Measurements from ENCODE around the gene USP34.
"Not testable (repeated sequence)": the region's sequence is repeated elsewhere in the genome, so short reads cannot be mapped to it uniquely, and the experiment has no call there.

The USP34 gene

DNA sequence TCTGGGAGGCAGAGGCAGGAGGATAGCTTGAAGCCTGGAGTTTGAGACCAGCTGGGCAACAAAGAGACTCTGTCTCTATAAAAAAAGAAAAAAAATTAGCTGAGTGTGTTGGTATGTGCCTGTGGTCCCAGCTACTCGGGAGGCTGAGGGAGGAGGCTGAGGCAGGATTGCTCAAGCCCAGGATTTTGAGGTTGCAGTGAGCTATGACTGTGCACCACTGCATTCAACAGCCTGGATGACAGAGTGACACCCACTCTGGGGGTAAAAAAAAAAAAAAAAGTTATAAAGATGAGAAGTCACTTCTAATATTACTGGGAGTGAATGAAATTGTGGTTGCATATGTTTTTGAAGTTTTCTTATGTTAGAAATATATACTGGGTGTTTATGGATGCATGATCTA lies 237.3 kb downstream of the USP34 start:
- DNase-seq = no peak

DNA sequence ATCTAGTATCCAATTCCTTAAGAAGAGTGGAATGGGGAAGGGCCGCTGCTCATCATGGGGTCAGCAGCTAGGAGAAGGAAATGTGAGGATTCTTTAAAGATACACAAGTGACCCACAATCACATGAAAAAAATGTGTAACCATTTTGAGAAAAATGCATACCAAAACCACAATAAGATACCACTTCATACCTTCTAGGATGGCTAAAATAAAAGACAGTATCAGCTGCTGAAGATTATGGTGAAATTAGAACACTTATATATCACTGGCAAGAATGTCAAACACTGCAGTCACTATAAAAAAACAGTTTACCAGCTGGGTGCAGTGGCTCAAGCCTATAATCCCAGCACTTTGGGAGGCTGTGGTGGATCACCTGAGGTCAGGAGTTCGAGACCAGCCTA lies 241.0 kb downstream of the USP34 start:
- no peak for DNase-seq

GRCh38 chr2:61222567-61222966 lies 248.3 kb downstream of the USP34 start:
- no peak for DNase-seq

- no peak for DNase-seq
These were observed 249.1 kb downstream of the USP34 start for GRCh38 chr2:61221819-61222218.

DNA sequence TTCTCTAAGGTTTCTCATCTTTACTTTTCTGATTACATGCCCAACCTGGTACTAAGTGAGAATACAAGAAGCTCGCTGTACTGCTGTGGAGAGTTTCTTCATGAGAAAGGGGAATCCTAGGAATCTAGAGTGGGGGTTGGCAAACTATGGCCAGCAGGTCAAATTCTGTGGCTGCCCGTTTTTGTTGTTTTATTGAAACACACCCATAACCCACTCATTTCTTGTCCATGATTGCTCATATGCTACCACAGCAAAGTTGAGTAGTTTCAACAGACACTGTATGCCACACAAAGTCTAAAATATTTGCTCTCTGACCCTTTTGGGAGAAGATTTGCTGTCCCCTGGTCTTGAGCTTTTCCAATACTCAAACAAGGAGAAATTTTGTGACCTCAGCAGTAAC lies 250.1 kb downstream of the USP34 start:
- no peak for DNase-seq

DNA sequence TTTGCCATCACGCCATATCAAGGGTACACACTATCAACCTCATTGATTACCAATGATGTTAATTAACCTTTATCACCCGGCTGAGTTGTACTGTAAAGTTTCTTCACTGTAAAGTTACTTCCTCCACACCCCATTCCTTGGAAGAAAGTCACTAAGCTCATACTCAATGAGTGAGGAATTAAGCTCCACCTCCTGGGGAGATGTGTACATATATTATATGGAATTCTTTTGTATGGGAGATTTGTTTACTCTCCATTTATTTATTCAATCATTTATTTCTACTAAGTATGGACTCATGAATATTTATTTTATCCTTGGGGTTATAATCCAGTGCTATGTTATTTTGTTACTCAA lies 252.1 kb downstream of the USP34 start:
- DNase-seq = no peak

DNA sequence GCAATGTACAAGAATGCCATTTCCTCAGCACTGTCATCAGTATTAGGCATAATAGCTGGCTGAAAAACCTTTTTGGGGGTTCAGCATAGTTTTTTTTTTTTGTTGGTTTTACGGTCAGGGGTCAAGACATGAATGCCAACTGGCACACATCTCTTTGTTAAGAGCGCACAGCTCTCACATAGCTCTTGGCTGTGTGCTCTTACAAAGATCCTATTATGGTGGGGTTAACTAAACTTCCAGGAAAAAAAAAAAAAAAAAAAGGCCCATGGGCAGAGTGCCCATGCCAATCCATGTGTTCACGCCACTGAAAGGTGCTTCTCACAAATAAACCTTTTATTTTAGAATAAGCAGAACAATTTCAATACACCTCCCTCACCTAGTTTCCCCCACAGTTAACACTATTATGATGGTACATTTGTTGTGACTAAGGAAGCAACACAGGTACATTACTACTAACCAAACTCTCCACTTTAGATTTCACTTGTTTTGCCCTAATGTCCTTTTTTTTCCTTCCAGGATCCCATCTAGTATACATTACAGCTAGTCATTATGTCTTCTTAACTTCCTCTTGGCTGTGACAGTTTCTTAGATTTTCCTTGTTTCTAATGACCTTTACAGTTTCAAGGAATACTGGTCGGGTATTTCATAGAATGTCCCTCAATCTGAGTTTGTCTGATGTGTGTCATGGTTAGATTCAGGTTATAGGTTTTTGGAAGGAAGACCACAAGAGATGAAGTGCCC lies 252.6 kb downstream of the USP34 start:
- DNase-seq = no peak

- no peak for DNase-seq
These were observed 256.7 kb downstream of the USP34 start for GRCh38 chr2:61214171-61214570.

GRCh38 chr2:61210332-61210981 lies 260.4 kb downstream of the USP34 start:
- DNase-seq = no peak

- DNase-seq = no peak
These were observed 265.8 kb downstream of the USP34 start for GRCh38 chr2:61205132-61205531.

DNA sequence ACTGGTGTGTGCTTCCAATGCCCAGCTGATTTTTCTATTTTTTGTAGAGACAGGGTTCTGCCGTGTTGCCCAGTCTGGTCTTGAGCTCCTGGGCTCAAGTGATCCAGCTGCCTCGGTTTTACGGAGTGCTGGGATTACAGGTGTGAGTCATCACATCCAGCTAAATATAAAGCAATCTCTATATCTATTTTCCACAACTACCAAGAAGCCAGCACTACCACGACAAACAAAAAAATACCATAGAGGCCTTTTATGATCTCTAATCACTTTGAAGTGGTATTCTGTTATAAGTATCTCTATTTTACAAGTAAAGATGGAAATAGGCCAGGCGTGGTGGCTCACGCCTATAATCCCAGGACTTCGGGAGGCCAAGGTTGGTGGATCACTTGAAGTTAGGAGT lies 274.2 kb downstream of the USP34 start:
- DNase-seq = no peak

- not testable (repeated sequence) for DNase-seq
These were observed 276.2 kb downstream of the USP34 start for GRCh38 chr2:61194646-61195045.

DNA sequence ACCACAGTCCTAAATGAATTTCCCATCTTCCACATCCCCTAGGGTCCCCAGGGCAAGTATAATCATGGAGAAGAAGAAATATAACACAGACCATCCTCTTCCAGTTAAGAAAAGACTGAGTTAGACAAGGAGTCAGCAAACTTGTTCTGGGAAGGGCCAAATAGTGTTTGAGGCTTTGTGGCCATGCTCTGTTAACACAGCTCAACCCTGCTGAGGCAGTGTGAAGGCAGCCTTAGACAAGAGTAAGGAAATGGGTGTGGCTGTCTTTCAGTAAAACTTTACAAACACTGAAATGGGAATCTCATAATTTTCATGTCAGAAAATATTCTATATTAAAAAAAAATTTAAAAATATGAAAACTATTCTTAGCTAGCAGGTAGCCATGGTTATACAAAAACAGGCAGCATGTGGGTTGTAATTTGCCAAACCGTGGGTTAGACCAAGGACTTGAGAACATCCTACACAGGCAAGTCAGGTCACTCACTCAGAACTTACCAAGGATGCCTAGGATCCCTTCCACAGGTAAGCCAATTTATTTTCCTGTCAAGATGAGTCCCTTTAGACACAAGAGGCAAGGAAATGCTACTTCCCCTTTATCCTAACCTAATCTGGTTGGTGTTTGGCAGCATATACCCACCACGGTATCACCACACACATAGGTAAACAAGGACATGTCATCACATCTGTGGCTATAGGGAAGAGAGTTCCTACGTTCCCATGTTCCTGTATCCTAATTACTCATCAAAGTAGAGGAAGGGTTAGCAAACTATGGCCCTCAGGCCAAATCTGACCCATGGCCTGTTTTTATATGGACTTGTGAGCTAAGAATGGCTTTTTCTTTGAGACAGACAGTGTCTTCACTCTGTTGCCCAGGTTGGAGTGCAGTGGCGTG lies 277.0 kb downstream of the USP34 start:
- DNase-seq = no peak

DNA sequence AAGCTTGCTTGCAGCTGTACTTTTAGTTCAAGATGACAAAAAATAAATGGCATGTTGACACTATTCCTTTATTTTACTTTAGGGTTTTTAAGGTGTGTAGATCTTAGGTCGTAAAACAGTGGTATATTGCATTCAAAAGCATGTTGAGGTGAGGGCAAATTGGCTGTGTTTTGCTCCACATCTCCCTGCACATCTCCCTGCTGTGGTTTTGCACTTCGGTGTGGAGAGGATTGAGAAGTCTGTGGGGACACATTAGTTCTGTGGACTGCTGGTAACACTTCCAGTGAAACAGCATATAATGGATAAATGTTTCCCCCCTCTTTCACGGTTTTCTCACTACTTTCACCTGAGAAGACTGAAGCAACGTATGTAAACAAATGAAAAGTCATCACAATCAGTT lies 283.8 kb downstream of the USP34 start:
- no peak for DNase-seq

GRCh38 chr2:61185231-61185728 lies 285.6 kb downstream of the USP34 start:
- DNase-seq = no peak

- DNase-seq = no peak
These were observed 286.6 kb downstream of the USP34 start for GRCh38 chr2:61184263-61184662.

- DNase-seq = no peak
These were observed 287.1 kb downstream of the USP34 start for GRCh38 chr2:61183795-61184194.

GRCh38 chr2:61182059-61182383 lies 288.9 kb downstream of the USP34 start:
- DNase-seq = no peak

DNA sequence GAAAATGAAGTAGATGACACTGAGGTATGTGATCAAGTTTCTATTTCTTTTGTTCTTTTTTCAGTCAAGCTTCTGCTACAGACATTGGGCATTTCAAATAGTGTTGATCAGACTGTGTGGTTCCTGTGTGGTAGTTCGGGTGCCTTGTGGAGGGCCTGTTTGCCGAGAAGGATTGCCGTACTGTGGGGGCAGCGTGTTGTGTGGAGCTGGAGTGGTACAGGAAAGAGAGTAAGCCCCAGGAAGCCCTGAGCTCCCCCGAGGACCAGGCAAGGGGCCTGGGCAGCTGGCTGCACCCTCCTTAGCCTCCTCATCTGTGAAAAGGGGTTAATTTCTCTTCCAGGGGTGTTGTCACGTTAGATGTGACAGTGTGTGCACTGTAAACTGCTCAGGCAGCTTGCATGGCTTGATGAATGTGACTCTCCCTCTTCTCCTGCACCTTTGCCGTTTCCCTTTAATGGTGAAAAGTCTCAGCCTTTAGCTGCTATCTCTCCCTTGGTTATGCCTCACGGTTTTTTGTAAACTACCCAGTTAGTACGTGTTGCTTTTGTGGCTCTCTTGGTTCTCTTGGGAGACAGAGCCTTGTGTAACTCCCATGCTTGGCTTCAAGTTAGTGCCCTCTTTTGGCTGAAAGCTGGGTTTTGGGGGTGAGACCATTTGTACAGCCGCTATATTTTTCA lies 289.4 kb downstream of the USP34 start:
- no peak for DNase-seq

DNA sequence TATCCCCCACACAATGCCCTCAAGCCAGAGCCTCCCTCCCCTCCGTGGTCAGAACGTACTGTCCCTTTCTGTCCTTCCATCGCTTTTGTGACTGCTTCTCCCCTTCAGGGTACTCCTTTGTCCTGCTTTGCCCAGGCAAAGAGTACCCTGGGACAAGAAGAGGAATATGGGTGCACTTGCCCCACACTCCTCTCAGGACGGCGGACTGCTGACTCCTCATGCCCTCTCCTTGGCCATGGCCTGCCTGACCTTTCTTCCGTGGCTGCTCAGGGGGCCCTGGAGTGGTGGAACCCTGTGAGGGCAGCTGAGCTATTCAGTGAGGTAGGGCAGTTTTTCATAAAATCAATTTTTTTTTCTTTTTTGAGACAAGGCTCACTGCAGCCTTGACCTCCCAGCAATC lies 290.2 kb downstream of the USP34 start:
- no peak for DNase-seq

- DNase-seq = no peak
These were observed 290.9 kb downstream of the USP34 start for GRCh38 chr2:61179701-61180639.

All from NCI-H1436 treated with DMSO at 0.1 percent for 48 hours (cell line).